ENCODE measurements around the gene FNDC8.
"Not testable (repeated sequence)": the region's sequence is repeated elsewhere in the genome, so short reads cannot be mapped to it uniquely, and the experiment has no call there.

FNDC8 gene

GRCh38 chr17:35086931-35087573 lies 34.4 kb upstream of the FNDC8 start:
- H3K4me3 ChIP-seq (ENCODE audit: control insufficient read depth, low read depth, low read length): no peak overlapping the region
- no peak for DNase-seq (ENCODE audit: low read depth)
- TF ChIP-seq CTCF (conservative IDR thresholded peaks at IDR 0.05; ENCODE audit: control insufficient read depth, insufficient read depth, low read depth, low read length): no peak

- peak overlapping the region; percentile 88 for H3K4me3 ChIP-seq (ENCODE audit: control insufficient read depth, low read depth, low read length)
- TF ChIP-seq CTCF (conservative IDR thresholded peaks at IDR 0.05; ENCODE audit: control insufficient read depth, insufficient read depth, low read depth, low read length): no peak
- peak; percentile 37 for DNase-seq (ENCODE audit: low read depth)
Measured at GRCh38 chr17:35087731-35088355, 33.6 kb upstream of the FNDC8 start.

GRCh38 chr17:35088356-35088880 lies 33.0 kb upstream of the FNDC8 start:
- H3K4me3 ChIP-seq (ENCODE audit: control insufficient read depth, low read depth, low read length): peak overlapping the region; percentile 88
- no peak for TF ChIP-seq CTCF (conservative IDR thresholded peaks at IDR 0.05; ENCODE audit: control insufficient read depth, insufficient read depth, low read depth, low read length)
- DNase-seq (ENCODE audit: low read depth): peak; percentile 44

- DNase-seq (ENCODE audit: low read depth): peak; percentile 65
- TF ChIP-seq CTCF (conservative IDR thresholded peaks at IDR 0.05; ENCODE audit: control insufficient read depth, insufficient read depth, low read depth, low read length): peak; percentile 32
- peak overlapping the region; percentile 88 for H3K4me3 ChIP-seq (ENCODE audit: control insufficient read depth, low read depth, low read length)
Measured at GRCh38 chr17:35088881-35089585, 32.4 kb upstream of the FNDC8 start.

GRCh38 chr17:35089586-35090296 lies 31.7 kb upstream of the FNDC8 start:
- DNase-seq (ENCODE audit: low read depth): peak; percentile 46
- TF ChIP-seq CTCF (conservative IDR thresholded peaks at IDR 0.05; ENCODE audit: control insufficient read depth, insufficient read depth, low read depth, low read length): no peak
- H3K4me3 ChIP-seq (ENCODE audit: control insufficient read depth, low read depth, low read length): peak overlapping the region; percentile 37

- not testable (repeated sequence) for DNase-seq (ENCODE audit: low read depth); H3K4me3 ChIP-seq (ENCODE audit: control insufficient read depth, low read depth, low read length)
Measured at GRCh38 chr17:35090707-35091106, 30.7 kb upstream of the FNDC8 start.
